K562 (cell line): ENCODE results near the gene KDM2A.

Experiments used
- EZH2 ChIP-seq: IDR thresholded peaks from 2 replicates; pipeline ENCODE4 v1.6.1; 2012; ENCODE audit warnings: low read depth, mild to moderate bottlenecking, inconsistent platforms, low read length, borderline replicate concordance
- ZKSCAN8 ChIP-seq: fragments of 200-800 bp; sonication (Bioruptor generic); IDR thresholded peaks from 2 replicates; pipeline ENCODE4 v1.6.1; 2016; ENCODE audit warnings: missing genetic modification characterization, missing compliant biosample characterization

- no peak for TF ChIP-seq ZKSCAN8 (CRISPR knock-in tag)
- TF ChIP-seq EZH2 = no peak
Observed at GRCh38 chr11:67154726-67155125, 35.7 kb downstream of the KDM2A start.
